SK-N-SH treated with all-trans-retinoic acid at 6 μM for 48 hours (cell line): ENCODE data around the gene TMEM238.
"Not testable (repeated sequence)": the region's sequence is repeated elsewhere in the genome, so short reads cannot be mapped to it uniquely, and the experiment has no call there.

Experiments used
- ATAC-seq: fragments of 200-7000 bp; cut with Tn5 transposase; 3 replicates; pipeline ENCODE4 v1.9.1; 2020; ENCODE audit warnings: mild to moderate bottlenecking, moderate library complexity
- ARNTL ChIP-seq: fragments of 450-650 bp; formaldehyde crosslinking; IDR thresholded peaks from 2 replicates; pipeline ENCODE4 v1.5.0; 2020; ENCODE audit warnings: low read depth, mild to moderate bottlenecking, moderate library complexity, borderline replicate concordance
- BACH2 ChIP-seq: fragments of 250-450 bp; sonication (Bioruptor Pico); IDR thresholded peaks from 2 replicates; pipeline ENCODE4 v1.9.0; 2021; ENCODE audit warnings: mild to moderate bottlenecking, borderline replicate concordance
- CSDC2 ChIP-seq: fragments of 250-450 bp; sonication (Bioruptor Pico); IDR thresholded peaks from 2 replicates; pipeline ENCODE4 v1.5.0; 2020; ENCODE audit warnings: mild to moderate bottlenecking, moderate library complexity
- ESRRG ChIP-seq: fragments of 250-450 bp; sonication (Bioruptor Pico); IDR thresholded peaks from 2 replicates; pipeline ENCODE4 v1.6.1; 2021; ENCODE audit warnings: mild to moderate bottlenecking
- GLIS3 ChIP-seq: fragments of 250-450 bp; sonication (Bioruptor Pico); IDR thresholded peaks from 2 replicates; pipeline ENCODE4 v1.5.0; 2020; ENCODE audit warnings: mild to moderate bottlenecking, moderate library complexity
- PPARA ChIP-seq: fragments of 250-450 bp; sonication (Bioruptor Pico); IDR thresholded peaks from 2 replicates; pipeline ENCODE4 v1.5.0; 2020; ENCODE audit warnings: mild to moderate bottlenecking, borderline replicate concordance
- SNAI2 ChIP-seq: fragments of 250-450 bp; sonication (Bioruptor Pico); IDR thresholded peaks from 2 replicates; pipeline ENCODE4 v1.5.0; 2020; ENCODE audit warnings: mild to moderate bottlenecking, moderate library complexity
- TCF4 ChIP-seq: fragments of 250-450 bp; sonication (Bioruptor Pico); IDR thresholded peaks from 2 replicates; pipeline ENCODE4 v1.8.0; 2021; ENCODE audit warnings: mild to moderate bottlenecking, moderate library complexity, borderline replicate concordance
- TOX ChIP-seq: fragments of 250-450 bp; sonication (Bioruptor Pico); IDR thresholded peaks from 2 replicates; pipeline ENCODE4 v1.8.0; 2021; ENCODE audit warnings: mild to moderate bottlenecking, moderate library complexity, borderline replicate concordance
- ZFP3 ChIP-seq: fragments of 250-450 bp; sonication (Bioruptor Pico); IDR thresholded peaks from 2 replicates; pipeline ENCODE4 v1.5.0; 2020; ENCODE audit warnings: mild to moderate bottlenecking, moderate library complexity
- ZFP30 ChIP-seq: fragments of 450-650 bp; formaldehyde crosslinking; IDR thresholded peaks from 2 replicates; pipeline ENCODE4 v1.5.0; 2022; ENCODE audit warnings: mild to moderate bottlenecking, moderate library complexity
- ZNF8 ChIP-seq: fragments of 450-650 bp; formaldehyde crosslinking; IDR thresholded peaks from 2 replicates; pipeline ENCODE4 v1.5.0; 2020; ENCODE audit warnings: mild to moderate bottlenecking, moderate library complexity
- TF ChIP-seq, protein P1 (sequence below): fragments of 250-450 bp; sonication (Bioruptor Pico); IDR thresholded peaks from 2 replicates; pipeline ENCODE4 v1.8.0; 2020; ENCODE audit warnings: mild to moderate bottlenecking, moderate library complexity, borderline replicate concordance
- TF ChIP-seq, protein P2 (sequence below): fragments of 250-450 bp; sonication (Bioruptor Pico); IDR thresholded peaks from 2 replicates; pipeline ENCODE4 v1.5.1; 2021; ENCODE audit warnings: mild to moderate bottlenecking, moderate library complexity
- TF ChIP-seq, protein P3 (sequence below): fragments of 250-450 bp; sonication (Bioruptor Pico); IDR thresholded peaks from 2 replicates; pipeline ENCODE4 v1.5.0; 2020; ENCODE audit warnings: mild to moderate bottlenecking, moderate library complexity
- TF ChIP-seq, protein P4 (sequence below): fragments of 250-450 bp; sonication (Bioruptor Pico); IDR thresholded peaks from 2 replicates; pipeline ENCODE4 v1.5.1; 2020; ENCODE audit warnings: low read depth, mild to moderate bottlenecking, moderate library complexity

Gene TMEM238

DNA sequence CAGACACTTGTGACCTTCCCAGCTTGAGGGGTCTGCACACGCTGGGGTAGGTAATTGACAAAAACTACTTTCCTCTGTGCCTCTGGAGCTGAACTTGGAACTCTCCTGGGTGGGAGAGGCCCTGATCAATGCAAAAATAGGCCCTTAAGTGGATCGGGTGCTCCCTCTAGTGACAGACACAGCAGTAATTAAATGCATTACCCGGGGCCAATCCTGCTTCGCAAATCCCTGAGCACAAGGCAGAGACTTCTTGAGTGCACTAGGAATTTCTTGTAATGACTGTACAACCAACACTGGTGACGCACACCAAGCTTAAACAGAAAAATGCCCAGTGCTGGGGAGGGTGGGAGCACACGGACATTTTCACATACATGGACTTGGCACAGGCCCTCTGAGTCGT, 34.1 kb upstream of the TMEM238 start:
- peak; percentile 99 for ATAC-seq
- no peak for TF ChIP-seq GLIS3 (CRISPR knock-in tag)
- TF ChIP-seq, protein P1, sequence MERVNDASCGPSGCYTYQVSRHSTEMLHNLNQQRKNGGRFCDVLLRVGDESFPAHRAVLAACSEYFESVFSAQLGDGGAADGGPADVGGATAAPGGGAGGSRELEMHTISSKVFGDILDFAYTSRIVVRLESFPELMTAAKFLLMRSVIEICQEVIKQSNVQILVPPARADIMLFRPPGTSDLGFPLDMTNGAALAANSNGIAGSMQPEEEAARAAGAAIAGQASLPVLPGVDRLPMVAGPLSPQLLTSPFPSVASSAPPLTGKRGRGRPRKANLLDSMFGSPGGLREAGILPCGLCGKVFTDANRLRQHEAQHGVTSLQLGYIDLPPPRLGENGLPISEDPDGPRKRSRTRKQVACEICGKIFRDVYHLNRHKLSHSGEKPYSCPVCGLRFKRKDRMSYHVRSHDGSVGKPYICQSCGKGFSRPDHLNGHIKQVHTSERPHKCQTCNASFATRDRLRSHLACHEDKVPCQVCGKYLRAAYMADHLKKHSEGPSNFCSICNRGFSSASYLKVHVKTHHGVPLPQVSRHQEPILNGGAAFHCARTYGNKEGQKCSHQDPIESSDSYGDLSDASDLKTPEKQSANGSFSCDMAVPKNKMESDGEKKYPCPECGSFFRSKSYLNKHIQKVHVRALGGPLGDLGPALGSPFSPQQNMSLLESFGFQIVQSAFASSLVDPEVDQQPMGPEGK, result no peak
- TF ChIP-seq ZFP30 (CRISPR knock-in tag), result no peak
- TF ChIP-seq ESRRG, result no peak
- TF ChIP-seq SNAI2 (CRISPR knock-in tag), result no peak
- TF ChIP-seq, protein P2, sequence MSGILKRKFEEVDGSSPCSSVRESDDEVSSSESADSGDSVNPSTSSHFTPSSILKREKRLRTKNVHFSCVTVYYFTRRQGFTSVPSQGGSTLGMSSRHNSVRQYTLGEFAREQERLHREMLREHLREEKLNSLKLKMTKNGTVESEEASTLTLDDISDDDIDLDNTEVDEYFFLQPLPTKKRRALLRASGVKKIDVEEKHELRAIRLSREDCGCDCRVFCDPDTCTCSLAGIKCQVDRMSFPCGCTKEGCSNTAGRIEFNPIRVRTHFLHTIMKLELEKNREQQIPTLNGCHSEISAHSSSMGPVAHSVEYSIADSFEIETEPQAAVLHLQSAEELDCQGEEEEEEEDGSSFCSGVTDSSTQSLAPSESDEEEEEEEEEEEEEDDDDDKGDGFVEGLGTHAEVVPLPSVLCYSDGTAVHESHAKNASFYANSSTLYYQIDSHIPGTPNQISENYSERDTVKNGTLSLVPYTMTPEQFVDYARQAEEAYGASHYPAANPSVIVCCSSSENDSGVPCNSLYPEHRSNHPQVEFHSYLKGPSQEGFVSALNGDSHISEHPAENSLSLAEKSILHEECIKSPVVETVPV (CRISPR knock-in tag), result no peak
- TF ChIP-seq ARNTL (CRISPR knock-in tag), result no peak
- no peak for TF ChIP-seq CSDC2
- TF ChIP-seq BACH2 (CRISPR knock-in tag), result no peak
- TF ChIP-seq, protein P3, sequence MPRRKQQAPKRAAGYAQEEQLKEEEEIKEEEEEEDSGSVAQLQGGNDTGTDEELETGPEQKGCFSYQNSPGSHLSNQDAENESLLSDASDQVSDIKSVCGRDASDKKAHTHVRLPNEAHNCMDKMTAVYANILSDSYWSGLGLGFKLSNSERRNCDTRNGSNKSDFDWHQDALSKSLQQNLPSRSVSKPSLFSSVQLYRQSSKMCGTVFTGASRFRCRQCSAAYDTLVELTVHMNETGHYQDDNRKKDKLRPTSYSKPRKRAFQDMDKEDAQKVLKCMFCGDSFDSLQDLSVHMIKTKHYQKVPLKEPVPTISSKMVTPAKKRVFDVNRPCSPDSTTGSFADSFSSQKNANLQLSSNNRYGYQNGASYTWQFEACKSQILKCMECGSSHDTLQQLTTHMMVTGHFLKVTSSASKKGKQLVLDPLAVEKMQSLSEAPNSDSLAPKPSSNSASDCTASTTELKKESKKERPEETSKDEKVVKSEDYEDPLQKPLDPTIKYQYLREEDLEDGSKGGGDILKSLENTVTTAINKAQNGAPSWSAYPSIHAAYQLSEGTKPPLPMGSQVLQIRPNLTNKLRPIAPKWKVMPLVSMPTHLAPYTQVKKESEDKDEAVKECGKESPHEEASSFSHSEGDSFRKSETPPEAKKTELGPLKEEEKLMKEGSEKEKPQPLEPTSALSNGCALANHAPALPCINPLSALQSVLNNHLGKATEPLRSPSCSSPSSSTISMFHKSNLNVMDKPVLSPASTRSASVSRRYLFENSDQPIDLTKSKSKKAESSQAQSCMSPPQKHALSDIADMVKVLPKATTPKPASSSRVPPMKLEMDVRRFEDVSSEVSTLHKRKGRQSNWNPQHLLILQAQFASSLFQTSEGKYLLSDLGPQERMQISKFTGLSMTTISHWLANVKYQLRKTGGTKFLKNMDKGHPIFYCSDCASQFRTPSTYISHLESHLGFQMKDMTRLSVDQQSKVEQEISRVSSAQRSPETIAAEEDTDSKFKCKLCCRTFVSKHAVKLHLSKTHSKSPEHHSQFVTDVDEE (CRISPR knock-in tag), result no peak
- TF ChIP-seq TCF4 (CRISPR knock-in tag), result no peak
- TF ChIP-seq TOX (CRISPR knock-in tag), result no peak
- no peak for TF ChIP-seq ZNF8 (CRISPR knock-in tag)
- TF ChIP-seq, protein P4, sequence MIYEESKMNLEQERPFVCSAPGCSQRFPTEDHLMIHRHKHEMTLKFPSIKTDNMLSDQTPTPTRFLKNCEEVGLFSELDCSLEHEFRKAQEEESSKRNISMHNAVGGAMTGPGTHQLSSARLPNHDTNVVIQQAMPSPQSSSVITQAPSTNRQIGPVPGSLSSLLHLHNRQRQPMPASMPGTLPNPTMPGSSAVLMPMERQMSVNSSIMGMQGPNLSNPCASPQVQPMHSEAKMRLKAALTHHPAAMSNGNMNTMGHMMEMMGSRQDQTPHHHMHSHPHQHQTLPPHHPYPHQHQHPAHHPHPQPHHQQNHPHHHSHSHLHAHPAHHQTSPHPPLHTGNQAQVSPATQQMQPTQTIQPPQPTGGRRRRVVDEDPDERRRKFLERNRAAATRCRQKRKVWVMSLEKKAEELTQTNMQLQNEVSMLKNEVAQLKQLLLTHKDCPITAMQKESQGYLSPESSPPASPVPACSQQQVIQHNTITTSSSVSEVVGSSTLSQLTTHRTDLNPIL (CRISPR knock-in tag), result no peak
- no peak for TF ChIP-seq PPARA (CRISPR knock-in tag)

DNA sequence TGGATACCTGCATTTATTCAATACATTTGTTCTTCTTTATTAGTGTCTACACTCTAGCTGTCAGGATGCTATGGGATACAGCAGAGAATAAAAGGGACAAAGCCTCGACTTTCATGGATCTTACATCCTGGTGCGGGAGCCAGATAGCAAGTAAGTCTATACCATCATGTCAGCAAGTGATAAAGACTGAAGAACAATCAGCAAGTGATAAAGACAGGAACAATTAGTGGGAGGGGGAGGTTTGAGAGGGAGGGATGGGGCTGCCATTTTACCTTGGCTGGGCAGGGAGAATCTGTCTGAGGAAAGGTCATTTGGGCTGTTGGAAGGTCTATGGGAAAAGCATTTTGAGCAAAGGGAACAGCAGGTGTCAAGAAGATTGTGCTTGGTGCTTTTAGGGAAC, 26.1 kb upstream of the TMEM238 start:
- TF ChIP-seq, protein P4 (CRISPR knock-in tag), result no peak
- TF ChIP-seq, protein P2 (CRISPR knock-in tag), result no peak
- TF ChIP-seq, all 23 proteins: peak for 0
- no peak for ATAC-seq

DNA sequence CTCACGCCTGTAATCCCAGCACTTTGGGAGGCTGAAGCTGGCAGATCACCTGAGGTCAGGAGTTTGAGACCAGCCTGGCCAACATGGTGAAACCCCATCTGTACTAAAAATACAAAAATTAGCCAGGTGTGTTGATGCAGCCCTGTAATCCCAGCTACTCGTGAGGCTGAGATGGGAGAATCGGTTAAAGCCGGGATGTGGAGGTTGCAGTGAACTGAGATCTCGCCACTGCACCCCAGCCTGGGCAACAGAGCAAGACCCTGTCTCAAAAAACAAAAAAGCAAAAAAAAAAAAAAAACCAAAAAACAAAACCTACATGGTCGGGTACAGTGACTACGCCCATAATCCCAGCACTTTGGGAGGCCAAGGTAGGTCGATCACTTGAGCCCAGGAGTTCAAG, 25.1 kb upstream of the TMEM238 start:
- not testable (repeated sequence) for ATAC-seq

DNA sequence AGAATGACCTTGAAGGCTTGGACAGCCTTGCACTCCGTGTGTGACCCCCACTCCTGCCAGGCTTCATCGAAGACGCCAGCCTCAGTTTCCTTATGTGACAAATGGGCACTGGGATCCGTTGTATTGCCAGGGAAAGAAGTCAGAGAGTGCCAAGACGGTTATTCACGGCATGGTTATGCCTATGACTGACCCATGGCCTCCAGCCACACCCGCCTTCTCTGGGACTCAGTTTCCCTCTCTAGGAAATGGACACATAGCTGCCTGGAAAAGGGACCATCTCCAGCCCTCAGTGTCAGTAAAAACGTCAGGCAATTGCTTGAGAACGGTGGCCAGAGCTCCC, 24.4 kb upstream of the TMEM238 start:
- TF ChIP-seq, protein P4 (CRISPR knock-in tag), result 0 out of 2 replicates have a peak, but pooled peaks have one; percentile 29
- TF ChIP-seq SNAI2 (CRISPR knock-in tag) (peak; percentile 68; the same call in 1 of the 2 replicates), ZFP3 (CRISPR knock-in tag) (no peak), ZFP30 (CRISPR knock-in tag) (no peak)
- TF ChIP-seq, protein P2 (CRISPR knock-in tag), result peak; percentile 52; the same call in 1 of the 2 replicates
- no peak for ATAC-seq
